DMS53 treated with DMSO at 0.1 percent for 48 hours (cell line): ENCODE data around the gene PEX3.

ENCODE experiments used
- DNase-seq: peaks from one replicate; lab custom pipeline; 2025; ENCODE audit not compliant: unreplicated experiment; lab: John Stamatoyannopoulos, UW

Gene PEX3, protein sequence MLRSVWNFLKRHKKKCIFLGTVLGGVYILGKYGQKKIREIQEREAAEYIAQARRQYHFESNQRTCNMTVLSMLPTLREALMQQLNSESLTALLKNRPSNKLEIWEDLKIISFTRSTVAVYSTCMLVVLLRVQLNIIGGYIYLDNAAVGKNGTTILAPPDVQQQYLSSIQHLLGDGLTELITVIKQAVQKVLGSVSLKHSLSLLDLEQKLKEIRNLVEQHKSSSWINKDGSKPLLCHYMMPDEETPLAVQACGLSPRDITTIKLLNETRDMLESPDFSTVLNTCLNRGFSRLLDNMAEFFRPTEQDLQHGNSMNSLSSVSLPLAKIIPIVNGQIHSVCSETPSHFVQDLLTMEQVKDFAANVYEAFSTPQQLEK

DNA sequence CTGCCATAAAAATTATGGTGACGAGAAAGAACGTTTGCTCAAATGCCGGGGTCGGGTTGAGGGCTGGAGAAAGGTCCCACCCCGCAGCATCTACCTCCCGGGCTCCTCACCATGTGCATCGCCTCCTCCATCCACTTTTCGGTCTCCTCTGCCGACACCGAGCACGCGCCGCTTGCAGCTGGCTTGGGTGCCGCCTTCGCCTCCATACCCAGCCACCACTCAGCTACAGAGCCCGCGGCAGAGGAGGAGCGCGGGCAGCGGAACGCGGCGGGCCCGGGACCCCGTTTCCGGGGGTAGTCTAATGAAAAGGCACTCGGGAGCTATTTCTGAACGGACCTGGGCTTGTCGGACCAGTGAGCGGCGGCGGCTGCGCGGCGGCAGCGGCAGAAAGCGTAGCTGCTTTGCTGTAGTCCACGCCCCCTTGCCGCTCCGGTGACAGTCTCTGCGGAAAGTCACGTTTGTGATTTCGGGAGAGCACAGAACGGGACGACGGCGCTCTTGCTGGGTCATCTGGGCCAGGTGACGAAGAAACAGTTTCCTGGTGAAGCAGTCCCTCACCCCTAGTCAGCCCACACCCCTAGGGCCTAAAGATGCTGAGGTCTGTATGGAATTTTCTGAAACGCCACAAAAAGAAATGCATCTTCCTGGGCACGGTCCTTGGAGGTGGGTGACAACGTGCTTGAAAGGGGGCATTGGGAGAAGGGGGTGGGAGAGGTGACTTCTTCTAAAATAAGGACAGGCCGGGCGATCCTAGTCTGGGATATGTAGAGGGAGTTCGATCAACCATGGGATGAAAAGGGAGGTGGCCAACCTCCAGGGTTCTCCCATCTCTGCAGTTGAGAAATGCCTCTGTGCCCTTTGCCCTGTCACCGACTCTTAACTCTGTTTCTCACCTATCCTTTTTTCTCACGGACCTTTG is at the start of gene PEX3, which contains the start of gene ADAT2:
TSS of gene PEX3 (plus strand) at position 353 of the 919 bp plus-strand sequence. CDS start at position 591, 238 bp downstream.
TSS of gene ADAT2 (minus strand) at position 243 of the 919 bp plus-strand sequence. CDS start at position 206, 37 bp downstream.
- peak; percentile 82 for DNase-seq

DNA sequence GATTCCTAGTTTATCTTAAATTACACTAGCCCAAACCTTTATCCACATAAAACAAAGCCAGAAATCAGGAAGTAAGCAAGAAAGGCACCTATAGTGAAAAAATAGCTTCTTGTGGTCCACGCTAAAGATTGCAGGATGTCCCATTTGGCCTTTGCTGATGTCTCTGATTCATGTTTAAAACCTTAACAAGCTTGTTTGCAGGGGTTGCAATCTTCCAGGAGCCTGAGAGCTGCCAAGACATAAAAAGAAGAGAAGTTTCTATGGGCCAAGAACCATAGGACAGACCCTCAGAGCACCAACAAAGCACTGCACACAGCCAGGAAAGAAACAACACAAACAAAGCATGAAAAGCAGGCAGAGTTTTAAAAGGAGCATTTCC is 49.5 kb upstream of the PEX3 start:
- DNase-seq = no peak

DNA sequence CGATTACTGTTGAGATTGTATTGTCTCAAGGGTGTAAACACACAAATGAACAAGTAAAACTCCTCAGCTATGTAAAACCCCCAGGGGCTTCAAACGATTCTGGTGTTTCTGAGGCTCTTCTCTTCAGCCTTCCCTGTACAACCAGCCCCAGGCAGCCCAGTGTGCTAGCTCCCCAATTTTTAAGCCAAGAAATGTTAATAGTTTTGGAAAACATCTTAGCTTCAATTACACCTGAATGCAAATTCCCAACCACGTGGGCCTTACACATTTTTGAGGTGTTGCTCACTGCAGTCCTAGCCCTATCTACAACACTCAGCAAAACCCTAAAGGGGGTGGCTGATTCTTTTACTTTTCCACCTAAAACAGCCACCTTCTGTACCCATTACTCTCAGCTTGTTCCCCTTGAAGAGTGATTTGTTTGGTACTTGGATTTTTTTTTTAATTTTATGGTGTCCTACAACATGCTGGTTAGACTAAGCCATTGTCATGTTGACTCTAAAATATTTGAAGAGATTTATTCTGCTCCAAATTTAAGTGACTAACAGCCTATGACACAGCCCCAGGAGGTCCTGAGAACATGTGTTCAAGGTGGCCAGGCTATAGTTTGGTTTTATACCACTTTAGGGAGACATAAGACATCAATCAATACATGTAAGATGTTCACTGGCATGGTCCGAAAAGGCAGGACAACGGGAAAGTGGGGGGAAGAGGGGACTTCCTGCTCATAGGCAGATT is 48.8 kb upstream of the PEX3 start:
- DNase-seq = no peak

DNA sequence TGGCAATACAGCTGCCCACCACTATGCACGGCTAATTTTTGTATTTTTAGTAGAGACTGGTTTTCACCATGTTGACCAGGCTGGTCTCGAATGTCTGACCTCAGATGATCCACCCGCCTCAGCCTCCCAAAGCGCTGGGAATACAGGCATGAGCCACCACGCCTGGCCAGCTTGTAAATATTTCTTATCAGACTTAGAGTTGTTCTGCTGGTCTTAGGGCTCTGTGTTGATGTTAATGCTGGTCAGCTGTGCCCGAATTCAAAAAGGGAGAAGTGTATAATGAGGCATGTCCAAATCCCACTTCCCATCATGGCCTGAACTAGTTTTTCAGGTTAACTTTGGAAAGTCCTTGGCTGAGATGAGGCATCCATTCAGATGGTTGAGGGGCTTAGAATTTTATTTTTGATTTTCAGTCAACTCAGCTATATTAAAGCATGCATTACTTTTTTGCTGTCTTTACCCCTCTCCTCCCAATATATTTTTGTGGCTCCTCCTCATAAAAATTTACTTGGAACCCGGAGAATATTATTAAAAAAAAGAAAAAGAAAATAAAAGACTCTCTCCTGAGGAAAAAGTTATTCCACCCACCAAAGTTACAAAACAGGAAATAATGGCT is 47.8 kb upstream of the PEX3 start:
- DNase-seq = no peak

DNA sequence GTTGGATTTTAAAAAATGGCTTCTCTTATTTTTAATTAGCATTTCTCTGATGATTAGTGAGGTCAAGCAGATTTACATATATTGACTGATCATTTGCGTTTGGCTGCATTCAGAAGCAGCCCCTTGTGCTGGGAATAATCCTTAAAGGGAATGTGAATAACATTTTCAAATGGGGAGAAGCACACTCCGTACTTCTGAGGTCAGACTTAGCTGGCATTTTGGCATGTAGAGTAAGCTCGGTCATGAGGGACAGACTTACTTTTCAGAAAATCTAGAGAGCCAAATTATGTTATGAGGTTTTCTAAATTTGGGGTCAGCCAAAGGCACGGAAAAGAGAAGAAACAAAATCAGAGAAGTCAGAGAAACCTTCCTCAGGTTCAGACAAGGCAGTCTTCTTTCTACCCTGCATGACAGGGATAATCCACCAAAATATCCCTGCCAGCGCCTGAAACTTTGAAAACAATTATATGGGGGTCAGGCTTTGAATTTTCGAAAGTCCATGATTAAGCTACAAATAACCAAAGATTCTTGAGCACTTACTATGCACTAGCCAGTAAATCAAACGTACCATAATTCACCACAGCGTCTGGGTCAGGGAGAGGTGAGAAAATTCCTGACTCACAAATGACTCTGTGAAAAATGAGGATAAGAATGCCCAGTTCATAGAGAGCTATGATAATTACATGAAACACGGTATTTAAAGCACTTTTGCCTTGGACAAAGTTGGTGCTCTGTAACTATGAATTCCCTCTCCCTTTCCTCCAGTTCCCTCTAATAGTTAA is 45.0 kb upstream of the PEX3 start:
- no peak for DNase-seq

DNA sequence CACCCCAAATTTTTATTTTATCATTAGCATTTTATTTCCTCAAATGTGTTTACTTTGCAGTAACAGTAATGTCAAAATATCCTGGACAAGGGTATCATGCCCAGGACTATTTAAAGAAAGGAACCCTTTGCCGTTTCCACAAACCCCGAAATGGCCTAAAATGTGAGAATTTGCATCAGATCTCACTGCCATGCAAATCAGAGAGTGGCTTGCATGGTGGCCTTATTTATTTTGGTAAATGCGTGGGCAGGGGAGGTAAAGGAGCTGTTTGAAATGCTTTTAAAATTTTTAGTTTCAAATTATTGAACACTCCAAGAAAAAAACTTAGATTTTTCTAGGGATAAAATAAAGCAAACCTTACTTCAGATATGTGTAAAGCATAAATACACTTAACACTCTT is 43.9 kb upstream of the PEX3 start:
- no peak for DNase-seq

DNA sequence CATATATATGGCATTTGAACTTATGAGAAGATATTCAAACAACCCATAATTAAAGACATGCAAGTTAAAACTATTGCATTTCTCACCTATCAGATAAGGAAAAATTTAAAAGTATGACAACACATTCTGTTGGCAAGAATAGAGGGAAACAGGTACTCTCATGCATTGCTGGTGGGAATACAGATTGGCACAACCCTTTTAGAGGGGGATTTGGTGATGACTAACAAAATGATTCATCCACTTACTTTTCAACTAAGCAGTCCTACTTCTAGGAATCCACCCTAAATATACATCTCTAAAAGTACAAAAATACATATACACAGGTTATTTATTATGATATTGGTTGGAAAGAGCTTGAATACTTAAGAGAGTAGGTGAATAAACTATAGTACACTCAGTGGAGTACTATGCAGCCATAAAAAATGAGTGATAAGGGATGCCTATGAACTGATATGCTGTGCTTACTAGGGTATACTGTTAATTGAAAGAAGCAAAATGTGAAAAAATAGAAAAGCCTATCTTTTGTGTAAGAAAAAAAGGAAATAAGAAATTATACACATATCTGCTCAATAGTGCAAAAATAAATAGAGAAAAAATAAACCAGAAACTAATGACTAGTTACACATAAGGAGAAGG is 42.3 kb upstream of the PEX3 start:
- no peak for DNase-seq

DNA sequence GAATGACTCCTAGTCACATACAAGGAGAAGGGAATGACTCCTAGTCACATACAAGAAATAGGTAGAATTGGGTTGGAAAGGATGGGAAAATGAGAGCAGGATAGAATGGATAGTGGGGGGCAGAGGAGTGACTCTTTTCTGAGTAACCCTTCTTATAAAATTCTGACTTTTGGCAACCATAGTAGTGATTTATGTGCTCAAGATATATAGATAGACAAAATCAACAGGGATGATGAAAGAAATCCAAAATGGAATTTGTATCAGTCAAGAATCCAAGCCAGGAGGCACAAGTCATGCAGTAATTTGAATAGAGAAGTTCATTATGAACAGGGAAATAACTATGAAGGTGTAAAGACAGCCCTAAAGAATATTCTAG is 41.8 kb upstream of the PEX3 start:
- no peak for DNase-seq

DNA sequence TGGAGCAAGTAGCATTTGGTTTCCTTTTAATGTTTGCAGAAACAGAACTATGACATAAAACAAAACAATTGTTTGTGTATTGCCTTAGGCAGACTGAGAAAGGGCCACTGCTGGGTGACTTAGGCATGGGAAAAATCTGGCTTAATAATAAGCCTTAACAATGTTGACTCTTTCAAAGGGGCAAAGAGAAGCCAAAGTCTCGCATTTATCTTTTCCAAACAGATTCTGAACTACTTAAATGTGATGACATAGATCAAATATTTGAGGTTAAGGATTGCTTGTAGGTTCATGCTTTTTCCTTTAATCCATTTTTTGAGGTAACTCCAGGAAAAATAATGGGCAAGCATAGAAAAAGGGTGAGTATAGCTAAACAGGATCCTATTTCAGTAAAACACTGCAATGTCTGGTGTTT is 39.7 kb upstream of the PEX3 start:
- DNase-seq = no peak

DNA sequence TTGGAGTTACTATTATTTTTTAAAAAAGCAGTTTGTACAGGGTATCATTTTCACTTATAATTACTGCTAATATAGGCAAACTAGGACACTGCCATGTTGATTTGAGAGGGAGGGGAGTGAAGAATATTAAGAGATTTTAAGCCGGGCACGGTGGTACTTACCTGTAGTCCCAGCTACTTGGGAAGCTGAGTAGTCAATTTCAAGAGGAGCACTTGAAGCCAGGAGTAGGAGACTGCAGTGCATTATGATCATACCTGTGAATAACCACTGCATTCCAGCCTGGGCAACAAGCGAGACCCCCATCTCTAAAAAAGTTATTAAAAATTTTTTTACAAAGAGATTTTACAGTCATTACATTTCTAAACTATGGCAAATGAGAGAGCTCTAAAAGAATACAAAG is 35.8 kb upstream of the PEX3 start:
- DNase-seq = no peak

DNA sequence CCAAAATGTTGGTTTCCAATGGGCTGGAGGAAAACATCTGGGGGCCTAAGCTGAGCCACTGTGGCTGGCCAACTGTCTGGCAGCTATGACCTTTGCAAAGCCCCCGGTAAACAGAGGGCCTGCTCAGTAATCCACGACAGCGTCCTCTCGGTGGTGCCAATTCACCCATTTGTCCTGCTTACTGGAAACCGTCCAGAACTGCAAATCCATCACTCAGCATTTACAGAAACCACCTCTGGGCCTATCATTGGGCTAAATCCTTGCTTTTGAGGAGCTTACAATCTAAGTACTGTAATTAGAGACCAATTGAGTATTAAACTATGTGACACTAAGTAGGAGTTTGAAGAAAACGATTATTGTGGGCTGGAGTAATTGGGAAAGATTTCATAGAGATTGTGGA is 31.1 kb upstream of the PEX3 start:
- no peak for DNase-seq

DNA sequence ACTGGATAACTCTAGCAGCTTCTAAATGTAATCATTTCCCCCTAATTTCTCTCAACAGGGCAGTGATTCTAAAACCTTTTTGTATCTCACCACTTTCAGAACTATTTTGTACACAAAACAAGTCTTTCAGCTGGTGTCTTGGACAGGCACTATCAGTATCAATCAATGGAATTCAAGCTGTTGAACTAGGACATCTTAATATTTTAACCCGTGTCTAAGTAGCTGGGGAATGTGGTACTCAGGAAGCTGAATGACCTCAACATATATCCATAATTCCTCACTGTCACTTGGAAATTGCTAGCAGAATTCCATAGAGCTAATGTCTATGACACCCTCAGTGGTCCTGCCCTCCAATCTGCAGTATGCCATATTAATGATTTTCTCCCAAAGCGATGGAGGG is 24.6 kb upstream of the PEX3 start:
- no peak for DNase-seq

DNA sequence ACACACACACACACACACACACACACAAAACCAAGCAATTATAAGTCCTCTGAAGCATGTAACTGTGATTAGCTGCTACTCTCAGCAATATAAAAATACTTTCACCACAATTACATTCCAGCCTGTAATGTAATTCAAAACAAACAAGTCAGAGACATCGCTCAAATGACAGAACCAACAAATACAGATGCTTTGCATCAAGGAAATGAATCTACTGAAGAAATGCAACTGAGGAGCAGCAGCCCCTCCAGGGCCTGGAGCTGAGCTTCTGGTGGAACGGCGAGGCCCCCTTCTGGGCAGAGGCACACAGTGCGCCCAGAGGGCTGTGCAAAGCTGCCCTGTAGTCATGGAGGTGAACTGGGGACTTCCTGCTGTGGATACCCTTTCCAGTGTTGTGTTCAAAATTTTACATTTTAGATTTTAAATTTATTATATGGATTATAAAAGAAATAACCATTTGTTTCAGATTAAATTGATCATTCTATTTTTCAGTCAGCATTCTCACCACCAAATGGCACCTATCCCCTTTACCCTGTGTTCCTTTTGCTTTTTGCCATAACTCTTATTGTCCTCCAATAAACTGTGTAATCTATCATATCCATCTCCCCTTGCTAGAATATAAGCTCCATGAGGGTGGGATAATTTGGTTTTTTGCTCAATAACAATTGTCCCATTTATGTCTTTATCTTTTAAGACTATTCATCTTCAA is 23.3 kb upstream of the PEX3 start:
- peak; percentile 40 for DNase-seq

DNA sequence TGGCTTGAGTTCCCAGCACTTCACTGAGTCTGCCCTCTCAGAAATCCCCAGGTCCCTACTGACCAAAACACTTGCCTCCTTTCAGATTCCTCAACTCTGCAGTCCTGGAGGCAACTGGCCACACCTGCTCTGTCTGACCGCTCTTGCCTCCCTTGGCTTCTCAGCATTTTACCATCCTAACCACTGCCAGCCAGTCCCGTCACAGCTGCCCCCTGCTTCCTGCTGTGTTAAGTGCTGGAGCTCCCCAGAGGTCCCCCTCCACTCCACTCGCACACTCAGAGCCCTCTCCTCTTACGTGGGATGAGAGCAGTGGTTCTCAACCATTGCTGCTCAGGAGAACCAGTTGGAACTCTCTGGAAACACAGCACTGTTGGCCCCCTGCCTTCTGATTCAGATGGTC is 20.6 kb upstream of the PEX3 start:
- no peak for DNase-seq

DNA sequence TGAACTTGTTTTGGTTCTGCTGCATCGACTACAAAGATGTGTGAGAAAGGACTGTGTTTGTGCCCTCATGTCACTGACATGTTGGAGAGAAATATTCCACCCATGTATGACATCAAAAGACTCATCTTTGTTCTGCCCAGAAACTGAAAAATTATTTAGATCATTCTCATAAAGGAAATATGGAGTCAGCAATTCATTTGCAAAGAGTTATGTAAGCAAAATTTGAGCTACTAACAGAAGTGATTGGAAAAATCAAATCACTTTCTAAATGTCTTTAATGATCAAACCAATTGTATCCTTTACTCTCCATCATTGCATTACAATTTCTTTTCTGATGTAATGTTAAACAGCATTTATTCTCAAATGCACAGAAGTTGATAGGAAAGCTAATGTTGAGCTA is 19.4 kb upstream of the PEX3 start:
- DNase-seq = no peak

DNA sequence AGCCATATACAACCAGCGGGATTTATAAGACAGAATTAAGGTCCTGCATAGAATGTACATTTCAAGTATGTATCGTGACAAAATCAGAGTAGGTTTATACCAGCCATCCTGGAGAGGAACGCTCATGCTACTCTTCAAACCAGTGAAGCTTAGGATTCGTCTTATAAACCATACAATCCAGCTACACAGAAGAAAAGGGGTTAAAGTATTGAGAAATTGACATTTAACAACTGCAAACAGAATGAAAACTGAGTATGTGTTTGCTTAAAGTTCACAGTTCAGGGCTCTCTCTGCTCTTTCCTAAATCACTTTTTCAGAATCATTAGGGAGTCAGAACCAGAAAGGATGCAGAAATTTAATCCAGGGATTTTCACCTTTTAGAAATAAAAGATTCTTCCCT is 18.0 kb upstream of the PEX3 start:
- DNase-seq = no peak

DNA sequence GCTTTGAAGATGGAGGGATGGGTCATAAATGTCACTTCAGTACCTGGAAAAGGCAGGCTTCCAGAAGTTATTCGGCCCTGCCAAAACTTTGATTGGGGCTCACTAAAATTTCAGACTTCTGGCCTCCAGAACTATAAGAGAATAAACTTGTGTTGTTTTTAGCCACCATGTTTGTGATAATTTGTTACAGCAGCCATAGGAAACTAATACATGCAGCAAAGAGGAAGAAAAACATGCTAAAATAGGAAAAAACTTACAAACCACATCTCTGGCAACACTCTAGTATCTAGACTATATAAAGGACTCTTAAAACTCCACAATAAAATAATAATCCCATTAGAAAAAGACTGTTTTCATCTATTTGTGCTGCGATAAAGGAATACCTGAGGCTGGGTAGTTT is 9.6 kb upstream of the PEX3 start:
- DNase-seq = no peak

DNA sequence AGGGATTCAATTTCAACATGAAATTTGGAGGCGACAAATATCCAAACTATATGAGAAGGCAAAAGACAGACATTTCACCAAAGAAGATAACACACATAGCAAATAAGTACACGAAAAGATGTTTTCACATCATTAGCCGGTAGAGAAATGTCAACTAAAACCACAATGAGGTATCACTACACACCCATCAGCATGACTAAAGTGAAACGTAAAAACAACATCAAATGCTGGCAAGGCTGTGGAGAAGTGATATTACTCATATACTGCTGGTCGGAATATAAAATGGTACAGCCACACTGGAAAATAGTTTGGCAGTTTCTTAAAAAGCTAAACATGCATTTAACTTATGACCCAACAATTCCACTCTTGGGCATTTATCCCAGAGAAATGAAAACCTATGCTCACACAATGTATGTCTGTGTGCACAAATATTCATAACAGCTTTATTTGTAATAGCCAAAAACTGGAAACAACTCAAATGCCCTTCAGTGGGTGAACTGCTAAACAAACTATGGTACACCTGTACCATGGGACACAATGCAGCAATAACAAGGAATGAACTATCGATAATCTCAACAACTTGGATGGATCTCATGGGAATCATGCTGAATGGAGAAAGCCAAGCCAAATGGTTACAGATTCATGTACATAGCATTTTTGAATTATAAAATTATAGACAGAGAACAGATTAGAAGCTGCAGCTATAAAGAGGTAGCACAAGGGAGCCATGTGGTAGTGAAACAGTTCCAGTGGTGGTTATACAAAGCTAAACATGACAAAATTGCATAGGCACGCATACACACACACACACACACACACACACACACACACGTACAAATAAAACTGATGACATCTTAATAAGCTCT is 8.7 kb upstream of the PEX3 start:
- no peak for DNase-seq
